ENCODE data around the gene SLC13A1.

DNA sequence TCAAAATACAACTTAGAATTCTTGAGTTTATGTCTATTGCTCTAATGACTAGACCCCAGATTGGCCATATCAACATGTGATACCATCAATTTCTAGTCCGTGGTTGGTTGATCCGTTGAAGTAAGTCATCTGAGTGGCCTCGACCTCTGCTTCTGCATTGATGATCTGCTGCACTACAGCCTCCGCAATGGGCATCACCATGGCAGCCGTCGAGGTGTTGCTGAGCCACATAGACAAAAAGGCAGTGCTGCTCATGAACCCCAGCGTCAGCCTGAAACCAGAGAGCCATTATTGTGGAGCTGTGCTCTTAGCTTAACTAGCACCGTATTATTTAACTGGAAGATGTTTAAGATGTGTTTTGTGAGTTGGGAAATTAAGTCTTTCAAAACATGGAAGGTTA, 30.7 kb downstream of the SLC13A1 start:
- TF ChIP-seq, protein P1, sequence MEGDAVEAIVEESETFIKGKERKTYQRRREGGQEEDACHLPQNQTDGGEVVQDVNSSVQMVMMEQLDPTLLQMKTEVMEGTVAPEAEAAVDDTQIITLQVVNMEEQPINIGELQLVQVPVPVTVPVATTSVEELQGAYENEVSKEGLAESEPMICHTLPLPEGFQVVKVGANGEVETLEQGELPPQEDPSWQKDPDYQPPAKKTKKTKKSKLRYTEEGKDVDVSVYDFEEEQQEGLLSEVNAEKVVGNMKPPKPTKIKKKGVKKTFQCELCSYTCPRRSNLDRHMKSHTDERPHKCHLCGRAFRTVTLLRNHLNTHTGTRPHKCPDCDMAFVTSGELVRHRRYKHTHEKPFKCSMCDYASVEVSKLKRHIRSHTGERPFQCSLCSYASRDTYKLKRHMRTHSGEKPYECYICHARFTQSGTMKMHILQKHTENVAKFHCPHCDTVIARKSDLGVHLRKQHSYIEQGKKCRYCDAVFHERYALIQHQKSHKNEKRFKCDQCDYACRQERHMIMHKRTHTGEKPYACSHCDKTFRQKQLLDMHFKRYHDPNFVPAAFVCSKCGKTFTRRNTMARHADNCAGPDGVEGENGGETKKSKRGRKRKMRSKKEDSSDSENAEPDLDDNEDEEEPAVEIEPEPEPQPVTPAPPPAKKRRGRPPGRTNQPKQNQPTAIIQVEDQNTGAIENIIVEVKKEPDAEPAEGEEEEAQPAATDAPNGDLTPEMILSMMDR (IDR thresholded peaks at IDR 0.05; ENCODE audit: low read length): no peak
- no peak for TF ChIP-seq EZH2phosphoT487 (IDR thresholded peaks at IDR 0.05; ENCODE audit: low read length)

All from MM.1S (cell line).